ENCODE data around the gene BCR.

The BCR gene

GRCh38 chr22:23245799-23246136, 65.5 kb downstream of the BCR start:
- no peak for DNase-seq

GRCh38 chr22:23246982-23247766, 66.9 kb downstream of the BCR start:
- no peak for DNase-seq

GRCh38 chr22:23248583-23248982, 68.3 kb downstream of the BCR start:
- peak in 1 of 5 experiments; percentile 11 for DNase-seq

- DNase-seq = peak in 1 of 5 experiments; percentile 69
These were observed 69.9 kb downstream of the BCR start for GRCh38 chr22:23250056-23250784.

- no peak for DNase-seq
These were observed 70.6 kb downstream of the BCR start for GRCh38 chr22:23250785-23251363.

GRCh38 chr22:23251445-23252093, 71.3 kb downstream of the BCR start:
- peak in 1 of 5 experiments; percentile 24 for DNase-seq

GRCh38 chr22:23253475-23254055, 73.3 kb downstream of the BCR start:
- DNase-seq = no peak

GRCh38 chr22:23255506-23256170, 75.3 kb downstream of the BCR start:
- no peak for DNase-seq

- DNase-seq = no peak
These were observed 76.0 kb downstream of the BCR start for GRCh38 chr22:23256171-23256932.

- no peak for DNase-seq
These were observed 76.9 kb downstream of the BCR start for GRCh38 chr22:23256986-23257888.

- no peak for DNase-seq
These were observed 77.8 kb downstream of the BCR start for GRCh38 chr22:23257889-23258825.

- DNase-seq = no peak
These were observed 78.5 kb downstream of the BCR start for GRCh38 chr22:23258826-23259170.

GRCh38 chr22:23259916-23260644, 79.8 kb downstream of the BCR start:
- DNase-seq = no peak

GRCh38 chr22:23260645-23261581, 80.6 kb downstream of the BCR start:
- DNase-seq = no peak

- DNase-seq = no peak
These were observed 81.7 kb downstream of the BCR start for GRCh38 chr22:23261900-23262450.

GRCh38 chr22:23262518-23263332, 82.4 kb downstream of the BCR start:
- DNase-seq = no peak
